Chondrocyte (in vitro differentiated cells): ENCODE results near the gene NLE1. TPM values are rescaled to one million over a fixed set of nuclear protein-coding genes. Genes with fewer than 3 reads are reported as not detected.

ENCODE experiments used
- DNase-seq: peaks from one replicate; pipeline ENCODE4 v3.0.0; 2021; ENCODE audit warnings: mixed read lengths, low spot score
- H3K27ac Mint-ChIP-seq: one replicate; pipeline ENCODE4 v1.8.0; 2021; ENCODE audit warnings: mild to moderate bottlenecking, moderate library complexity, mixed read lengths; ENCODE audit not compliant: unreplicated experiment
- H3K27me3 Mint-ChIP-seq: 2 replicates; pipeline ENCODE4 v1.8.0; 2021; ENCODE audit warnings: low read depth, mixed read lengths
- H3K36me3 Mint-ChIP-seq: 2 replicates; pipeline ENCODE4 v1.8.0; 2021; ENCODE audit warnings: low read depth, mixed read lengths
- H3K4me1 Mint-ChIP-seq: 2 replicates; pipeline ENCODE4 v1.8.0; 2021; ENCODE audit warnings: low read depth, mild to moderate bottlenecking, mixed read lengths
- H3K4me3 Mint-ChIP-seq: one replicate; pipeline ENCODE4 v1.8.0; 2021; ENCODE audit warnings: mild to moderate bottlenecking, moderate library complexity, mixed read lengths; ENCODE audit not compliant: unreplicated experiment
- H3K9me3 Mint-ChIP-seq: 2 replicates; pipeline ENCODE4 v1.8.0; 2021; ENCODE audit warnings: low read depth, mixed read lengths
- CTCF ChIP-seq: fragments of 200-600 bp; sonication (generic); IDR thresholded peaks from 2 replicates; pipeline ENCODE4 v1.5.0; 2021; ENCODE audit warnings: antibody characterized with exemption, mild to moderate bottlenecking, moderate library complexity
- total RNA-seq: library from RNA; stranded (reverse); gene quantifications from 3 replicates; pipeline ENCODE4 v1.2.1, GENCODE V29; 2021

The NLE1 gene
- total RNA-seq, 1 donor from 2014 or later: 10.2 TPM

- H3K4me3 Mint-ChIP-seq: no peak overlapping the region
- H3K27me3 Mint-ChIP-seq: no peaks in the 10 kb centered on the region
- TF ChIP-seq CTCF: no peak
- peaks cover 43% of the 10 kb centered on the region for H3K4me1 Mint-ChIP-seq
- DNase-seq: no peak
- H3K27ac Mint-ChIP-seq: no peak overlapping the region
- H3K9me3 Mint-ChIP-seq: no peaks in the 10 kb centered on the region
- no peaks in the 10 kb centered on the region for H3K36me3 Mint-ChIP-seq
These were observed 55.9 kb downstream of the NLE1 start for GRCh38 chr17:35086164-35086563.

- no peak overlapping the region for H3K27ac Mint-ChIP-seq
- DNase-seq: no peak
- no peak overlapping the region for H3K4me3 Mint-ChIP-seq
- H3K4me1 Mint-ChIP-seq: peaks cover 41% of the 10 kb centered on the region
- H3K9me3 Mint-ChIP-seq: no peaks in the 10 kb centered on the region
- no peaks in the 10 kb centered on the region for H3K36me3 Mint-ChIP-seq
- H3K27me3 Mint-ChIP-seq: no peaks in the 10 kb centered on the region
- TF ChIP-seq CTCF: no peak
These were observed 57.1 kb downstream of the NLE1 start for GRCh38 chr17:35084987-35085386.

- peaks cover 34% of the 10 kb centered on the region for H3K4me1 Mint-ChIP-seq
These were observed 59.0 kb downstream of the NLE1 start for GRCh38 chr17:35083071-35083470.

GRCh38 chr17:35082073-35082657, 59.9 kb downstream of the NLE1 start:
- Mint-ChIP-seq H3K4me3 (no peak overlapping the region), H3K4me1 (peaks cover 25% of the 10 kb centered on the region), H3K36me3 (no peaks in the 10 kb centered on the region), H3K27me3 (no peaks in the 10 kb centered on the region), H3K27ac (peak overlapping the region; percentile 42), H3K9me3 (no peaks in the 10 kb centered on the region)
- no peak for DNase-seq
- TF ChIP-seq CTCF: no peak

More at GRCh38 chr17:35083071-35083470, 59.0 kb downstream of the NLE1 start:
- Mint-ChIP-seq H3K36me3 (no peaks in the 10 kb centered on the region), H3K27ac (no peak overlapping the region), H3K4me3 (no peak overlapping the region), H3K27me3 (no peaks in the 10 kb centered on the region), H3K9me3 (no peaks in the 10 kb centered on the region)
- TF ChIP-seq CTCF: no peak
- no peak for DNase-seq

GRCh38 chr17:35081638-35082037, 60.5 kb downstream of the NLE1 start:
- TF ChIP-seq CTCF: no peak
- H3K27ac Mint-ChIP-seq: no peak overlapping the region
- no peaks in the 10 kb centered on the region for H3K36me3 Mint-ChIP-seq
- H3K9me3 Mint-ChIP-seq: no peaks in the 10 kb centered on the region
- H3K4me3 Mint-ChIP-seq: no peak overlapping the region
- DNase-seq: no peak
- H3K27me3 Mint-ChIP-seq: no peaks in the 10 kb centered on the region
- peaks cover 21% of the 10 kb centered on the region for H3K4me1 Mint-ChIP-seq
